Astrocyte of the cerebellum (primary cell): ENCODE measurements around the gene GTF2I.
A peak's percentile ranks its signal among the peaks of the same experiment; 100 is the strongest.
"Not testable (repeated sequence)": the region's sequence is repeated elsewhere in the genome, so short reads cannot be mapped to it uniquely, and the experiment has no call there.

Experiments
- DNase-seq: peaks from one replicate; pipeline ENCODE4 v3.0.0-alpha.2; 2011; ENCODE audit warnings: low read depth
- H3K4me3 ChIP-seq: 2 replicates; pipeline ENCODE4 v1.5.1; 2011; ENCODE audit warnings: mild to moderate bottlenecking, low read depth, low read length, moderate library complexity
- in situ Hi-C: cut with HindIII; loops from 2 replicates; pipeline ENCODE4 v1.10.0; 2017; ENCODE audit warnings: low sequenced_read_pairs

Gene GTF2I

GRCh38 chr7:74766991-74767390, 109.5 kb downstream of the GTF2I start:
- H3K4me3 ChIP-seq, DNase-seq, in situ Hi-C loops: not testable (repeated sequence)

GRCh38 chr7:74770062-74770461, 112.5 kb downstream of the GTF2I start:
- in situ Hi-C loops, H3K4me3 ChIP-seq, DNase-seq: not testable (repeated sequence)

GRCh38 chr7:74772093-74772492, 114.6 kb downstream of the GTF2I start:
- DNase-seq, H3K4me3 ChIP-seq, in situ Hi-C loops: not testable (repeated sequence)

- in situ Hi-C loops, H3K4me3 ChIP-seq, DNase-seq: not testable (repeated sequence)
These were observed 116.5 kb downstream of the GTF2I start, which contains the start of gene NCF1 for GRCh38 chr7:74773760-74774750. TSS of gene NCF1 (plus strand) at chr7:74774011. CDS start at chr7:74774032, 21 bp downstream.

- in situ Hi-C loops: not testable (repeated sequence)
These were observed 117.6 kb downstream of the GTF2I start for GRCh38 chr7:74775111-74775510.

GRCh38 chr7:74779053-74779452, 121.5 kb downstream of the GTF2I start:
- H3K4me3 ChIP-seq, DNase-seq, in situ Hi-C loops: not testable (repeated sequence)

More at GRCh38 chr7:74775111-74775510, 117.6 kb downstream of the GTF2I start:
- H3K4me3 ChIP-seq, DNase-seq: not testable (repeated sequence)

GRCh38 chr7:74781746-74782145, 124.2 kb downstream of the GTF2I start:
- in situ Hi-C loops, H3K4me3 ChIP-seq, DNase-seq: not testable (repeated sequence)

GRCh38 chr7:74783595-74783994, 126.1 kb downstream of the GTF2I start:
- in situ Hi-C loops, DNase-seq, H3K4me3 ChIP-seq: not testable (repeated sequence)

- DNase-seq, in situ Hi-C loops: not testable (repeated sequence)
- peak overlapping the region; percentile 19 for H3K4me3 ChIP-seq
These were observed 131.0 kb downstream of the GTF2I start for GRCh38 chr7:74788369-74789150.

GRCh38 chr7:74789200-74789736, 131.8 kb downstream of the GTF2I start:
- in situ Hi-C loops, H3K4me3 ChIP-seq, DNase-seq: not testable (repeated sequence)

GRCh38 chr7:74797848-74798622, 140.5 kb downstream of the GTF2I start:
- in situ Hi-C loops, DNase-seq, H3K4me3 ChIP-seq: not testable (repeated sequence)

- in situ Hi-C loops, H3K4me3 ChIP-seq, DNase-seq: not testable (repeated sequence)
These were observed 141.1 kb downstream of the GTF2I start for GRCh38 chr7:74798644-74799043.
